K562 (cell line): Measurements from ENCODE around the gene FKBP1C. TPM values are rescaled to one million over a fixed set of nuclear protein-coding genes. Genes with fewer than 3 reads are reported as not detected.
"Not testable (repeated sequence)": the region's sequence is repeated elsewhere in the genome, so short reads cannot be mapped to it uniquely, and the experiment has no call there.

ENCODE experiments used
- ATAC-seq: fragments of 200-7000 bp; cut with Tn5 transposase; 3 replicates; pipeline ENCODE4 v1.9.1; 2020; ENCODE audit warnings: moderate library complexity
- BruUV-seq: library from RNA; stranded (reverse); fragments of 400-500 nt; replicated peaks from 2 replicates; lab custom pipeline; 2021; lab: Mats Ljungman, UMichigan
- CTCF ChIA-PET: fragments of 300-600 bp; formaldehyde crosslinking; extraction: SDS; loops from one replicate; lab custom pipeline; 2021; ENCODE audit warnings: low intra/inter-chr PET ratio; lab: Yijun Ruan, JAX
- POLR2A ChIA-PET: fragments of 300-600, 350-650 bp; sonication (Branson Sonifier 250); formaldehyde crosslinking; extraction: SDS; loops from one replicate; lab custom pipeline; 2021; ENCODE audit warnings: antibody characterized with exemption, inconsistent platforms; lab: Yijun Ruan, JAX
- DNase-seq, 4 experiments: peaks; one replicate each; pipeline versions ENCODE4 v3.0.0 to v3.0.0-alpha.2; 2011 to 2018; ENCODE audit warnings: low spot score in 3 of 4, mixed read lengths in 3 of 4; ENCODE audit errors: extremely low read depth in 1 of 4
- FAIRE-seq: peaks from 2 replicates; lab custom pipeline; 2011; peaks lifted over from hg19 to GRCh38; lab: Jason Lieb, UNC
- H2AFZ ChIP-seq: 2 replicates; pipeline ENCODE4 v1.6.0; 2011; ENCODE audit warnings: low read depth, low read length, control low read depth, inconsistent platforms
- H3K27ac ChIP-seq: fragments of 200-600 bp; 3 replicates; pipeline ENCODE4 v1.8.0; 2011; ENCODE audit warnings: low read depth, mild to moderate bottlenecking, control low read depth, inconsistent platforms, low read length, moderate library complexity, mixed read lengths; ENCODE audit errors: extremely low read depth
- H3K27me3 ChIP-seq, 2 experiments: fragments of 300-600 bp in 1 of 2; 2 replicates in 1 of 2; 3 replicates in 1 of 2; pipeline versions ENCODE4 v1.6.0 to v1.8.0; 2011; ENCODE audit warnings: inconsistent platforms in 2 of 2, low read length in 2 of 2, mild to moderate bottlenecking in 1 of 2, mixed read lengths in 1 of 2, moderate library complexity in 1 of 2; ENCODE audit not compliant: control insufficient read depth in 2 of 2, insufficient read depth in 2 of 2
- H3K36me3 ChIP-seq: fragments of 300-600 bp; 3 replicates; pipeline ENCODE4 v1.8.0; 2011; ENCODE audit warnings: mild to moderate bottlenecking, low read length, inconsistent platforms; ENCODE audit not compliant: control insufficient read depth, insufficient read depth
- H3K4me1 ChIP-seq, 2 experiments: fragments of 200-600 bp in 1 of 2; replicated peaks in 1 of 2; 2 replicates in 1 of 2; 3 replicates in 1 of 2; pipeline versions ENCODE4 v1.5.1 to v1.8.0; 2011; ENCODE audit warnings: inconsistent platforms in 2 of 2, low read length in 2 of 2, mild to moderate bottlenecking in 1 of 2, mixed read lengths in 1 of 2, moderate library complexity in 1 of 2; ENCODE audit not compliant: control insufficient read depth in 2 of 2, insufficient read depth in 2 of 2
- H3K4me2 ChIP-seq: 2 replicates; pipeline ENCODE4 v1.6.1; 2011; ENCODE audit warnings: low read length, control low read depth, inconsistent platforms, mixed read lengths; ENCODE audit not compliant: insufficient read depth
- H3K4me3 ChIP-seq: fragments of 200-600 bp; sonication (generic), shearing (Covaris generic); 2 replicates; pipeline ENCODE4 v1.5.1; 2016; ENCODE audit warnings: control low read depth, inconsistent platforms
- H3K79me2 ChIP-seq: fragments of 200-600 bp; 3 replicates; pipeline ENCODE4 v1.8.0; 2011; ENCODE audit warnings: low read length, inconsistent platforms; ENCODE audit not compliant: control insufficient read depth, insufficient read depth
- H3K9ac ChIP-seq, 2 experiments: 2 replicates each; pipeline versions ENCODE4 v1.6.0 to v1.6.1; 2011; ENCODE audit warnings: low read depth in 2 of 2, low read length in 2 of 2, control low read depth in 1 of 2, inconsistent platforms in 1 of 2, mild to moderate bottlenecking in 1 of 2, mixed read lengths in 1 of 2; ENCODE audit not compliant: insufficient read depth in 1 of 2
- H3K9me1 ChIP-seq: one replicate; pipeline ENCODE4 v1.6.0; 2011; ENCODE audit warnings: inconsistent platforms, mild to moderate bottlenecking, low read length, moderate library complexity; ENCODE audit not compliant: control insufficient read depth, insufficient read depth
- H3K9me3 ChIP-seq: replicated peaks from 2 replicates; pipeline ENCODE4 v1.5.1; 2011; ENCODE audit warnings: low read depth, low read length, inconsistent platforms; ENCODE audit not compliant: control insufficient read depth, insufficient read depth
- H4K20me1 ChIP-seq: replicated peaks from 2 replicates; pipeline ENCODE4 v1.6.1; 2011; ENCODE audit warnings: low read length, inconsistent platforms, mixed read lengths; ENCODE audit not compliant: control insufficient read depth, insufficient read depth
- CHD4 ChIP-seq: fragments of 200-600 bp; sonication (generic); IDR thresholded peaks from 3 replicates; pipeline ENCODE4 v1.6.1; 2012; ENCODE audit warnings: low read depth, mild to moderate bottlenecking, mixed read lengths, low read length, inconsistent platforms; ENCODE audit not compliant: insufficient read depth, insufficient replicate concordance, poor library complexity, severe bottlenecking
- ELF4 ChIP-seq: fragments of 450-650 bp; formaldehyde crosslinking; IDR thresholded peaks from 2 replicates; pipeline ENCODE4 v1.4.0; 2022; ENCODE audit warnings: missing genetic modification characterization
- GATAD2B ChIP-seq: fragments of 450-650 bp; IDR thresholded peaks from 2 replicates; pipeline ENCODE4 v1.6.1; 2017; ENCODE audit warnings: mild to moderate bottlenecking, borderline replicate concordance
- MYC ChIP-seq, 2 experiments: fragments of 250-450 bp in 1 of 2; sonication (Bioruptor Pico) in 1 of 2; IDR thresholded peaks; 2 replicates each; pipeline versions ENCODE4 v1.5.1 to v1.6.1; 2012 to 2021; ENCODE audit warnings: low read depth in 2 of 2, borderline replicate concordance in 1 of 2, improper control_type of control experiment in 1 of 2, low read length in 1 of 2, mild to moderate bottlenecking in 1 of 2, moderate library complexity in 1 of 2
- YY1 ChIP-seq, 3 experiments: IDR thresholded peaks; 2 replicates each; pipeline ENCODE4 v1.6.1; 2011; ENCODE audit warnings: low read length in 2 of 3, mild to moderate bottlenecking in 2 of 3, moderate library complexity in 2 of 3, borderline replicate concordance in 1 of 3, control low read depth in 1 of 3, low read depth in 1 of 3; ENCODE audit not compliant: insufficient read depth in 3 of 3, insufficient replicate concordance in 2 of 3, control insufficient read depth in 1 of 3, insufficient read length in 1 of 3; ENCODE audit errors: extremely low read depth in 1 of 3
- ZBTB5 ChIP-seq: fragments of 450-650 bp; IDR thresholded peaks from 2 replicates; pipeline ENCODE4 v1.6.1; 2017; ENCODE audit warnings: antibody characterized with exemption
- ZNF197 ChIP-seq: fragments of 200-800 bp; sonication (Bioruptor generic); IDR thresholded peaks from 2 replicates; pipeline ENCODE4 v1.6.1; 2016; ENCODE audit warnings: low read depth, missing genetic modification characterization, missing compliant biosample characterization
- WGBS: fragments of 100-300 bp; shearing (Covaris generic); methylation state at CpG from one replicate; pipeline ENCODE4 v1.1.6; 2016; ENCODE audit warnings: low coverage, mixed read lengths; ENCODE audit not compliant: insufficient coverage; ENCODE audit errors: missing lambda C conversion rate; 5-methylcytosine and 5-hydroxymethylcytosine counted together
- in situ Hi-C: fragments of 300-500 bp; cut with MboI; formaldehyde crosslinking; loops from 4 replicates; pipeline ENCODE4 v1.15.0; 2018; ENCODE audit warnings: inconsistent platforms, mixed read lengths
- intact Hi-C: fragments of 100-400 bp; cut with micrococcal nuclease; formaldehyde crosslinking; loops from 2 replicates; pipeline ENCODE4 v1.14.2; 2022
- polyA plus RNA-seq, 8 experiments: library from polyadenylated mRNA; depleted of rRNA in 4 of 8; stranded (reverse) in 5 of 8; unstranded in 3 of 8; fragments of >200 nt; fragmentation: Nextera tagmentation in 2 of 8; fragmentation: Illumina TruSeq in 1 of 8; extraction: Ambion mirVana in 2 of 8; extraction: Trizol in 1 of 8; gene quantifications; 2 replicates each; pipeline versions ENCODE4 v1.2.1 to v1.2.3, GENCODE V29; 2011 to 2014; ENCODE audit warnings: inconsistent platforms in 1 of 8, missing spikeins in 1 of 8
- total RNA-seq, 7 experiments: library from RNA; depleted of rRNA in 6 of 7; stranded (reverse); fragments of >200 nt in 6 of 7; fragmentation: Illumina TruSeq in 2 of 7; extraction: Trizol in 2 of 7; gene quantifications; 2 replicates each; pipeline versions ENCODE4 v1.2.1 to v1.2.3, GENCODE V29; 2011 to 2021; ENCODE audit warnings: low replicate concordance in 1 of 7
- TF ChIP-seq, protein P1 (sequence below): fragments of 250-450 bp; sonication (Bioruptor Pico); IDR thresholded peaks from 2 replicates; pipeline ENCODE4 v1.4.0; 2020; ENCODE audit warnings: mild to moderate bottlenecking, moderate library complexity

Gene FKBP1C
- total and polyA plus RNA-seq, 9 of the 15 experiments (the other 6 are each of a cell fraction or from before 2014, with no cell fraction given) = 0.14 to 1.4 (median 0.28) TPM; not detected in 2

DNA sequence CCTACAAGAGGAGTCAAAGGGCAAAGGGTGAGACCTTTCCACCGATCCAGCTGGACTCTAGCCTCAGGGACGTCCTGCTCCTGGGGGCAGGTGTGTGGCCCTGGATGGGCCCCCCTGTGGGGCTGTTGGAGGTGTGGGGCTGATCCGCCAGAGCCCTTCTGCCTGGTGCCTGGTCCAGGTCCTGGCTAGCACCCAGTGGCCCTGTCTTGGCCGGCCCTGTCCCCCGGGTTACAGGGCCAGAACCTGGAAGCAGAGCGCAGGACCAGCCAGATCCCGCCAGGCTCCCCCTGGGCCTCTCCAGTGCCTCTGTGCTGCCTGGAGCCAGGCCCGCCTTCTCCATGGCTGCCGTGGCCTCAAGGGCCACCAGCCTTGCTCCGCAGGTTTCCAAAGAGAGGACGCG lies 19.2 kb downstream of the FKBP1C start:
- POLR2A ChIA-PET, H3K4me3 ChIP-seq, in situ Hi-C loops, FAIRE-seq, H2AFZ ChIP-seq, H3K4me1 ChIP-seq, H3K79me2 ChIP-seq, BruUV-seq, DNase-seq, H4K20me1 ChIP-seq, H3K9me1 ChIP-seq, H3K9me3 ChIP-seq, ATAC-seq, H3K9ac ChIP-seq, CTCF ChIA-PET, H3K27me3 ChIP-seq, H3K36me3 ChIP-seq, H3K27ac ChIP-seq, H3K4me2 ChIP-seq, intact Hi-C loops: not testable (repeated sequence)
- 5% methylated on average over 4 of the region's 12 CpGs for WGBS

DNA sequence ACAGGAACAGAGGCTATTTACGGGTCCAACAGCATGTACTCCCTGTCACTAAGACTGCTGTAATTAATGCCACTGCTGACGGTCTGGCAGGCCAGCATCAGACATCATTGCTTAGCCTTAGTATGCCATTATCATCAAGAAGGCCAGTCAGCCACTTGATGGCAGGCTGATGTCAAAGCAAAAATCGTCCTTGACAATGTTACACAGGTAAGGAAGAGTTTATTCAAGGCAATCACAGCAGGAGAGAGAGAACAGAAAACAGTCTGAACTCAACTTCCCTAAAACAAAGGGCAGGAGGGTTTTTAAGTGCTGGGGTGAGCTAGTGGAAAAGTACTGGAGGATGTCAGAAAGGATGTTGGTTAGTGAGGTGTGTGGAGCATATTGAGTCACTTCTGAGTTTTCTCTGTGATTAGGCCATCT lies 25.1 kb downstream of the FKBP1C start:
- WGBS = 0% methylated on average over 3 of the region's 3 CpGs
- FAIRE-seq = no peak
- Histone ChIP-seq H3K9me3 (no peaks in the 10 kb centered on the region; the same call in 1 of the 2 replicates), H2AFZ (no peak overlapping the region), H3K9ac (no peak overlapping the region), H3K36me3 (no peaks in the 10 kb centered on the region), H3K9me1 (no peaks in the 10 kb centered on the region), H4K20me1 (no peaks in the 10 kb centered on the region), H3K4me1 (no peaks in the 10 kb centered on the region), H3K27ac (no peak overlapping the region), H3K27me3 (no peaks in the 10 kb centered on the region), H3K4me3 (no peak overlapping the region), H3K79me2 (no peaks in the 10 kb centered on the region), H3K4me2 (no peak overlapping the region)
- ChIA-PET POLR2A (no interaction called here), CTCF (no interaction called here)
- intact Hi-C loops = no loop called here
- no peak for ATAC-seq
- DNase-seq = no peak
- in situ Hi-C loops = no loop called here
- BruUV-seq = no TSS peak
- no peak for TF ChIP-seq ELF4 (CRISPR knock-in tag)
- TF ChIP-seq YY1 (IDR thresholded peaks at IDR 0.05; ENCODE audit: borderline replicate concordance in 1 of 3, control insufficient read depth in 1 of 3, extremely low read depth in 1 of 3, insufficient read depth in 3 of 3, insufficient read length in 1 of 3, insufficient replicate concordance in 2 of 3, low read depth in 1 of 3, low read length in 2 of 3) = no peak
- TF ChIP-seq, protein P1, sequence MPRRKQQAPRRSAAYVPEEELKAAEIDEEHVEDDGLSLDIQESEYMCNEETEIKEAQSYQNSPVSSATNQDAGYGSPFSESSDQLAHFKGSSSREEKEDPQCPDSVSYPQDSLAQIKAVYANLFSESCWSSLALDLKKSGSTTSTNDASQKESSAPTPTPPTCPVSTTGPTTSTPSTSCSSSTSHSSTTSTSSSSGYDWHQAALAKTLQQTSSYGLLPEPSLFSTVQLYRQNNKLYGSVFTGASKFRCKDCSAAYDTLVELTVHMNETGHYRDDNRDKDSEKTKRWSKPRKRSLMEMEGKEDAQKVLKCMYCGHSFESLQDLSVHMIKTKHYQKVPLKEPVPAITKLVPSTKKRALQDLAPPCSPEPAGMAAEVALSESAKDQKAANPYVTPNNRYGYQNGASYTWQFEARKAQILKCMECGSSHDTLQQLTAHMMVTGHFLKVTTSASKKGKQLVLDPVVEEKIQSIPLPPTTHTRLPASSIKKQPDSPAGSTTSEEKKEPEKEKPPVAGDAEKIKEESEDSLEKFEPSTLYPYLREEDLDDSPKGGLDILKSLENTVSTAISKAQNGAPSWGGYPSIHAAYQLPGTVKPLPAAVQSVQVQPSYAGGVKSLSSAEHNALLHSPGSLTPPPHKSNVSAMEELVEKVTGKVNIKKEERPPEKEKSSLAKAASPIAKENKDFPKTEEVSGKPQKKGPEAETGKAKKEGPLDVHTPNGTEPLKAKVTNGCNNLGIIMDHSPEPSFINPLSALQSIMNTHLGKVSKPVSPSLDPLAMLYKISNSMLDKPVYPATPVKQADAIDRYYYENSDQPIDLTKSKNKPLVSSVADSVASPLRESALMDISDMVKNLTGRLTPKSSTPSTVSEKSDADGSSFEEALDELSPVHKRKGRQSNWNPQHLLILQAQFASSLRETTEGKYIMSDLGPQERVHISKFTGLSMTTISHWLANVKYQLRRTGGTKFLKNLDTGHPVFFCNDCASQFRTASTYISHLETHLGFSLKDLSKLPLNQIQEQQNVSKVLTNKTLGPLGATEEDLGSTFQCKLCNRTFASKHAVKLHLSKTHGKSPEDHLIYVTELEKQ (CRISPR knock-in tag) = no peak
- TF ChIP-seq MYC (IDR thresholded peaks at IDR 0.05; ENCODE audit: low read depth, low read length) = no peak
- TF ChIP-seq MYC (CRISPR knock-in tag; IDR thresholded peaks at IDR 0.05; ENCODE audit: borderline replicate concordance, low read depth) = no peak
- no peak for TF ChIP-seq GATAD2B
- TF ChIP-seq ZBTB5 = no peak
- no peak for TF ChIP-seq ZNF197 (CRISPR knock-in tag)
- no peak for TF ChIP-seq CHD4
